NCI-H146 treated with DMSO at 0.1 percent for 48 hours (cell line): ENCODE data around the gene TANGO2.
A peak's percentile ranks its signal among the peaks of the same experiment; 100 is the strongest.
"Not testable (repeated sequence)": the region's sequence is repeated elsewhere in the genome, so short reads cannot be mapped to it uniquely, and the experiment has no call there.

ENCODE experiments used
- DNase-seq: peaks from one replicate; lab custom pipeline; 2025; ENCODE audit not compliant: unreplicated experiment; lab: John Stamatoyannopoulos, UW

Gene TANGO2

DNA sequence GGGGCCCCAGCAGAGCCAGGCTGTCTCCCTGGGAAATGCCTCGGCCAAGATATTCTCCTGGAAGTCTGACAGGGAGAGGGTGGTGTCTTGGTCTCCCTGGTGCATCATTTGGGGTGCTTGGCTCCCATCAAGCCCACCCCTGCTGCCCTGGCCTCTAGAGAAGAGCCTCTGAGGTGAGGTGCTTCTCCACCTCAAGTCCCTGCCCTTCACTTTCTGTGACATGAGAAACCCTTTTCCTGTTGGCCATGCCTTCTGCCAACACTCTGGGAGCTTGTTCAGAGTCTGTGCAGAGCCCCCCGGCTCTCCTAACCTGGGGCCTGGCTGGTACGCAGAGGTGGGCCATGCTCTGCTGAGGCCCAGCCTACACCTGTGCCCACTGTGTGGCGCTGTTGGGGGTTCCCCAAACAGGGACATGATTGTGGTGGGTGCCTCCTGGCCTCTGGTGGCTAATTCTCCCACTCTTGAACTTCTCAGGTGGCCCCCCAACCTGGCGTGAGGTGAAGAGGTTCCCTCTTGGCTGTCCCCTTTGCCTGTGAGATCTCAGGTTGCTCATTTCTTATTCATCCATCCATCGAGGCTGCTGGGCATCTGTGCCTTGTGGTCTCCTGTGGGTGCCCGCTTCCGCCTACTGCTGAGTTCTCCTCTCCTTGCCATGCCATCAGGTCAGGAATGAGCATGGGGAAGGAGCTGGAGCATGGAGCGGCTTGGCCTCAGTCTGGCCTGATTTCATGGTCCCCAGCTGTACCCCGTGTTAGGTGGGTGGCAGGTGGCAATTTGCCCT, 40.0 kb downstream of the TANGO2 start:
- DNase-seq = no peak

DNA sequence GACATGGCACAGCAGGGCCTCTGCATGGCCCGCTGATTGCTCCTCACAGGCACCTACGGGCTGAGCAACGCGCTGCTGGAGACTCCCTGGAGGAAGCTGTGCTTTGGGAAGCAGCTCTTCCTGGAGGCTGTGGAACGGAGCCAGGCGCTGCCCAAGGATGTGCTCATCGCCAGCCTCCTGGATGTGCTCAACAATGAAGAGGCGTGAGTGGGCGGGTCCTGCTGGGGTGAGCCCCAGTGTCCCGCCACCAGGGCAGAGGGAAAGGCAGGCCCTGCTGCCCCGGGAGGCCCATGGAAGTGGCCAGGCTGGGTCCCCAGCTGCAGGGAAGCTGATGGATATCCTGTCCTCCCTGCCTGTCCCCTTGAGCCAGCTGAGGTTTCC, 40.6 kb downstream of the TANGO2 start:
- DNase-seq = no peak

DNA sequence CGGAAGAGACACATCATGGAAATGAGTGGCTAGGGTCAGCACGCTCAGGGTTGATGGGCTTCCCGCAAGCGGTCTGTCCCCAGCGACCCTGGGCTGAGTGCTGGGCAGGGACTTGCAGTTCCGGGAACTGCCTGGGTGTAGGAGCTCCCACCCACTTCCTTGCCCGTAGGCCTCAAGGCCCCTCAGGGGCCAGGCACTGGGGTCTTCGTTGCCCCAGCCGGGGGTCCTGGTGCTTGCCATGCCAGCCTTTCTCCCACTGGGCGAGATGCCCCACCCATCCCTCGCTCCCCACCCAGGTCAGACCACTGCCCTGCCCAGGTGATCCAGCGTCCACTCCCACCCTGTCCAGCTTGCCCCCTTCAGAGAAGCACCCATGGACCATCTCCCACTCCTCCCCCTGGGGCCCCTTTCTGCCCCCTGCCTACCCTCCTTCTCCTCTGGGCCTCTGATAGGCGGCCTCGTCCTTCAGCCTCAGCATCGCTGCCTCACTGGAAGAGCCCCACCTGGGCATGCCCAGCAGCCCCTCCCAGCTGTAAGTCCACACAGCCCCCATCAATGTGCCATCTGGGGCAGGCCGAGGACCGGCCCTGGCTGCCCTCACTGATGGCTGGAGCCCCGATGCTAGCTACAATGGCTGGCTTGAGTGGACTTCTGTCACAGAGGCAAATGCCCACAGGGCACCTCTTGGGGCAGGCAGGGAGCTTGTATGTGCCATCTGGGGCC, 41.3 kb downstream of the TANGO2 start:
- DNase-seq = no peak

DNA sequence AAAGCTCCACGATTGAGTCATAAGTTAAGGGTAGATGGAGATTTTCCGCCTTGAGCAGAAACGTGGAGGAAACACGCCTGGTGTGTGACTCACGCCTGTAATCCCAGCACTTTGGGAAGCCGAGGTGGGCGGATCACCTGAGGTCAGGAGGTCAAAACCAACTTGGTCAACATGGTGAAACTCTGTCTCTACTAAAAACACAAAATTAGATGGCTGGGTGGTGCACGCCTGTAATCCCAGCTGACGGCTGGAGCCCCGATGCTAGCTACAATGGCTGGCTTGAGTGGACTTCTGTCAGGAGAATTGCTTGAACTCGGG, 41.8 kb downstream of the TANGO2 start:
- no peak for DNase-seq

DNA sequence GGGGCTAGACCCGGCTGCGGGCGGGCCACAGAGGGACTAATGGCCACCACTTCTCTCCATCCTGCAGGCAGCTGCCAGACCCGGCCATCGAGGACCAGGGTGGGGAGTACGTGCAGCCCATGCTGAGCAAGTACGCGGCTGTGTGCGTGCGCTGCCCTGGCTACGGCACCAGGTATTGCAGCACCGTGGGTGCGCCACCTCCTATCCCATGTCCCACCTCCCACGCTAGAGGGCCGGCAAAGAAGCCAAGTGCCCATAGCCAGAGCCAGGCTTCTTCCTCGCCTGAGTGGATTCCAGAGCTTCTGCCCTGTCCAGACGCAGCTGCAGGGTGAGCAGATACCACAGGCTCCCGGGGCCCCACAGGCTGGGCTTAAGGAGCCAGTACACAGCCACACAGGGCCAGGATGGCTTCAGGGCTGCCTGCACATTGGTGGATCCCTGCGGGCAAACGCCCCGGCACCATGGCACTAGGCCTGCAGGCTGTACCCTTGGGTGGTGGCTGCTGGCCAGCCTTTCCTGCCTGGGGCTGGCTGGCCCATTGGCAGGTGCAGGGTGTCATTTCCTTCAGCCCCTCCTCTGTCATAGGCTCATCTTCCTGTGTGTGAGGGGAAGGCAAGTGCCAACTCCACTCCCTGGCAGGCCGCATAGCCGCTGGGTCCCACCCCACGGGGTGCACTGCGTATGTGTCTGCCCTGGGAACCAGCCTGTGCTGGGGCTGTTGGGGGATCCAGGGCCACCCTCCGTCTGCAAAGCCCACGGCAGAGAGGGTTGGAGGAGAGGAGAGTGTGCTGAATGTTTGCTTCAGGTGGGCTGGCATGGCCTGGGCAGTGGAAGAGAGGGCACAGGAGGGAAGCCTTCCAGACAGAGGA, 42.6 kb downstream of the TANGO2 start:
- no peak for DNase-seq

DNA sequence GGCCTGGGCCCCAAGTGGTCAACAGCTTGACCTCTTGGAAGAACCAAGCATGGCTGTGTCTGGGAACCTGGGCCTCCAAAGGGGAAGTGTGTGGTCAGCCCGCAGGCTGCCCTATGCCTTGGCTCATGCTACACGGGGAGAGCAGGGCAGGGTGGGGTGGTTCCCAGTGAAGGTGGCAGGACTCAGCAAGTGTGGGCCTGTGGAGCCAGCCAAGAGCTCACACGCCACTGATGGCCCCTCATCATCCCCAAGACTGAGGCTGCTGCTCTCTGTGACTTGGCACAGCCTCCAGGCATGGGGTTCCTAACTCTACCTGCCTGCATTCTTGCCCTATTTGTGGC, 43.2 kb downstream of the TANGO2 start:
- no peak for DNase-seq

DNA sequence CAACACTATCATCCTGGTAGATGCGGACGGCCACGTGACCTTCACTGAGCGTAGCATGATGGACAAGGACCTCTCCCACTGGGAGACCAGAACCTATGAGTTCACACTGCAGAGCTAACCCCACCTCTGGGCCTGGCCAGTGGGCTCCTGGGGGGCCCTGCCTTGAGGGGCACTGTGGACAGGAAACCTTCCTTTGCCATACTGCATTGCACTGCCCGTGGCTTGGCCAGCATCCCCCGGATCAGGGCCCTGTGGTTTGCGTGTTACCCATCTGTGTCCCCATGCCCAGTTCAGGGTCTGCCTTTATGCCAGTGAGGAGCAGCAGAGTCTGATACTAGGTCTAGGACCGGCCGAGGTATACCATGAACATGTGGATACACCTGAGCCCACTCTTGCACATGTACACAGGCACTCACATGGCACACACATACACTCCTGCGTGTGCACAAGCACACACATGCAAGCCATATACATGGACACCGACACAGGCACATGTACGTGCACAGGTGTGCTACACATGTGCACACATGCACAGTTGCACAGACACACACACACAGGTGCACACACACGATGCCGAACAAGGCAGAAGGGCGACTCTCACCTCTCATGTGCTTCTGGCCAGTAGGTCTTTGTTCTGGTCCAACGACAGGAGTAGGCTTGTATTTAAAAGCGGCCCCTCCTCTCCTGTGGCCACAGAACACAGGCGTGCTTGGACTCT, 43.8 kb downstream of the TANGO2 start:
- no peak for DNase-seq

DNA sequence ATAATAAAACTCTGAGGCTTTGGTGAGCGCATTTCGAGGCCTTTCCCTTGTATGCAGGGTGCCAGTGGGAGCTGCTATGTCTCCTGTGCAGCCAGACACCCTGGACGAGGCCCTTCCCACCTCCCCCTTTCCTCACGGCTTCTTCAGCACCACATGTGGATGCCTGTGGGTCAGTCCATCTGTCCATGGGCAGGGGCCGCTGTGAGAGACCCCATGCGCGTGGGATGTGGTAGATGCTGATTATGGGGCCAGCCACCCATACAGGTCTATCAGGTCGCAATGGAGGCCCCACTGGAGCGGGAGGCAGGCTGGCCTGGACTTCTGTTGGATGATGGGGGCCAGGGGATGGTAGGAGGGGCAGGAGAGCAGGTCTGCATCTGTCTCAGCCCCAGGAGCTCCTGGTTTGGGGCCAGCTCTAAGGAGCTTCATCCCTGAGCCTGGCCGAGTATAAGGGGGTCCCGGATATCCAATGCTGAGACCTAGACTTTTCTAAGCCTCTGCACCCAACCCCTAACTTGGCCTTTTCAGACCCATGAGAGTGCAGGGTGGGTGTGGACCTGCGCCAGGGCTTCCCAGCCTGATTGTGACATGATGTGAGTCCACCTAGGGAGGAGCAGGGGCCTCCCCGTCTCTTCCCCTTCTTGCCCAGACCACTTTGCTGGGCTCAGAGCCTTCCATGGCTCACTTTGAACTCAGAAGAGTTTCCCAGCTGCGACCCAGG, 45.1 kb downstream of the TANGO2 start:
- DNase-seq = no peak

DNA sequence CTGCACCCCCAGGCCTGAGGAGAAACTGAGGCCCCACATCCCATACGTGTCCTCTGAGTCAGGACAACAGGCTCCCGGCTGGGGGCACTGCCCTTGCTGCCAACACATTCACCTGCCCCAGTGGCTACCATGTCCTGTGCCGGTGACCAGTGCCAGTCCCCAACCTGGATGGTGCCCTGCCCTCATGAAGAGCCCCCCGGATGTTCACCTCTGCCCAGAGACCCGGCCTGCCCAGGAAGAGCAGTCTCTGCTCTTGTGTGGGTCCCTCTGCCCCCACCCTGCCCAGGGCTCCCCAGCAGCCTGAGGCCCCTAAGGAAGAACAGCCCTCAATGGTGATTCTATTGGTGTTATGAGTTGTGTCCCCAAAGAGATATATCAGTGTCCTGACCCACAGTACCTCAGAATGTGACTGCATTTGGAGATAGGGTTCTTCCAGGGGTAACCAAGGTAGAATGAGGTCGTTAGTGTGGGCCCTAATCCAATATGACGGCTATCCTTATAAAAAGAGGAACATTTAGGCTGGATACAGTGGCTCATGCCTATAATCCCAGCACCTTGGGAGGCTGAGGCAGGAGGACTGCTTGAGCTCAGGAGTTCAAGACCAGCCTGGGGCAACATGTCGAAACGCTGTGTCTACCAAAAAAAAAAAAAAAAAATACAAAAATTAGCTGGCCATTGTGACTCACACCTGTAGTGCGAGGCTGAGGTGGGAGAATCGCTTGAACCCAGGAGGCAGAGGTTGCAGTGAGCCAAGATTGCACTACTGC, 45.9 kb downstream of the TANGO2 start:
- DNase-seq = no peak

DNA sequence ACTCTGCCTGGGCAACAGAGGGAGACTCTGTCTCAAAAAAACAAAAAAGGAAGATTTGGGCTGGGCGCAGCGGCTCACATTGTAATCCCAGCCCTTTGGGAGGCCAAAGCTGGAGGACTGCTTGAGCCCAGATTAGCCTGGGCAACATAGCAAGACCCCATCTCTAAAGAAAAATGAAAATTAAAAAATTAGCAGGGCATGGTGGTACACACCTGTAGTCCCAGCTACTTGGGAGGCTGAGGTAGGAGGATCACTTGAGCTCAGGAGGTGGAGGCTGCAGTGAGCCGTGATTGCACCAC, 46.4 kb downstream of the TANGO2 start:
- DNase-seq = not testable (repeated sequence)

DNA sequence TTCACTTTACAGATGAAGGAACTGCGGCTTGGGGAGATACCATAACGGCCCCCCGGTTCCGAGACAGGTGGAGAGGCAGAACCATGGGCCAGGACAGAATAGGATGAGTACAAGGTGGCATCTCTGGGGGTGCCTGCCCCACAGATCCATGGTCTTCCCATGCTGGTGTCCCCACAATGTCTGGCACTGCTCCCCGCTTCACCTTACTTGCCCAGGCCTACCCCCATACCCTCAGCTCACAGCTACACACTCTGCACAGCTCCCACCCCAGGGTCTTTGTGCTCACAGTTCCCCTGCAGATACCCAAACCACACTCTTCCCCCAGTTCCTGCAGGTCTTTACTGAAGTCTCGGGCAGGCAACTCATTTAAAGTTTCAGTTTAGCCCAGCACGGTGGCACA, 47.7 kb downstream of the TANGO2 start:
- no peak for DNase-seq

DNA sequence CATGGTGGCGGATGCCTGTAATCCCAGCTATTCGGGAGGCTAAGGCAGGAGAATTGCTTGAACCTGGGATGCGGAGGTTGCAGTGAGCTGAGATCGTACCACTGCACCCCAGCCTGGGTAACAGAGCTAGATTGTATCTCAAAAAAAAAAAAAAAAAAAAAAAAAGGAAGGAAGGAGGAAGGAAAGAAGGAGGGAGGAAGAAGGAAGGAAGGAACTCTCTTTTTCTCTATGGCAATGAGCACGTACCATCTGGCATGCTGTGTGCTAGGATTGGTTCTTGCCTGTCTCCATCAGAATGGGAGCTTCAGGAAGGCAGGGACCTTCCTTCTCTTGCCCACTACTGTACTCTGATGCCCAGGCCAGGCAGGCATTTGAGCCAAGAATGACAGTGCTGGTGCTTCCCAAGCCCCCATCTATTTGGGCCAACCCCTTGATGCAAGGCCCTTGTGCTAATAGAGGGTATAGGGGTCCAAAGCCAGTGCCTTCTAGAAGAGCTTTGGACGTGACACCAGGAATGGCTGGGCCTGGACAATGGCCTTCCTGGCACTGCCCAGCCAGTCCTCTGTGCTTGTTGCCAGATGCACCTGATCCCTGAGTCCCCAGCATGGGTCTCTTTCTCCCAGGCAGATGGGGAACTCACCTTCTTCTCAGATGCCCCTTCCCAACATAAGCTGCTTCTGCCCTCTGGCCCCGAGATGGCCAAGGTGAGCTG, 48.6 kb downstream of the TANGO2 start:
- no peak for DNase-seq

DNA sequence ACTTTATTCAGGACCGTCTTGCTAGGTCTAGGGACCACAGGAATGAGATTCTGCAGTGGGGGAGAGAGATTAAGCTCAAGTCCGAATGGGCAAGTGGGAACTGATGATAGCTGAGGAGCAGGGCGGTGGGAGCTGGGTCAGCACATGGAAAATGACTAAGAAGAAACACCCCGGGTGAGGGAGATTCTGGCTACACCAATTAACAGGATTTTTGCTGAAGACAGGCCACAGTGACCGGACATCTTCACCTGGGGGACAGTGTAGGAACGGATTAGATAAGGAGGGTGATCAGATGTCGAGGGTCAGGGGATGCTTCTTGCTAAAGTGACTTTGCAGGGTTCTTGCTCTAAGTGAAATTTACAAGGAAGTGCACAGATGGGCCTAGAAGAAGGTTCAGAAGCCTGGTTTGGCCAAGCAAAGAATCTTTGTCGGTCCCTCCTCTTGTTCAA, 50.6 kb downstream of the TANGO2 start:
- no peak for DNase-seq

DNA sequence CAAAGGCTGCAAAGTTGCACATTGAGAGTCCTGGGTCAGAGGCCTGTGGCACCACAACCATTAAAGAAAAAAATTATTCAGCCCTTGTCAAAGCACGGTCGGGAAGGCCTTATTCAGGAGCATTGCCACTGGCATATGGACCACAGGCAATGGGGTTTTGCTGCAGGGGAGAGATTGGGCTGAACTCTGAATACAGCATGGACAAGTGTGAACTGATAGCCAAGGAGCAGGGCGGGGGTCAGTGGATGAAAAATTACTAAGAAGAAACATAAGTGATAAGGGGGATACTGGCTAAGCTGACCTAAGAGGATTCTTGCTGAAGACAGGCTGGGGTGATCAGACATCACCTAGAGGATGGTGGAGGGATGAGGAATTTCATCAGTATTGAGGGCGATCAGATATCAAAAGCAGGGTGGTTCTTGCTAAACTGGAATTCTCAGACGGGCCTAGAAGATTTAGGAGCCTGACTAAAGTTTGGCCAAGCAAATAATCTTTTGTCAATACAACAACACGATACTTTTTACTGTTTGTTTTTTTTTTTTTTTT, 55.8 kb downstream of the TANGO2 start:
- no peak for DNase-seq

DNA sequence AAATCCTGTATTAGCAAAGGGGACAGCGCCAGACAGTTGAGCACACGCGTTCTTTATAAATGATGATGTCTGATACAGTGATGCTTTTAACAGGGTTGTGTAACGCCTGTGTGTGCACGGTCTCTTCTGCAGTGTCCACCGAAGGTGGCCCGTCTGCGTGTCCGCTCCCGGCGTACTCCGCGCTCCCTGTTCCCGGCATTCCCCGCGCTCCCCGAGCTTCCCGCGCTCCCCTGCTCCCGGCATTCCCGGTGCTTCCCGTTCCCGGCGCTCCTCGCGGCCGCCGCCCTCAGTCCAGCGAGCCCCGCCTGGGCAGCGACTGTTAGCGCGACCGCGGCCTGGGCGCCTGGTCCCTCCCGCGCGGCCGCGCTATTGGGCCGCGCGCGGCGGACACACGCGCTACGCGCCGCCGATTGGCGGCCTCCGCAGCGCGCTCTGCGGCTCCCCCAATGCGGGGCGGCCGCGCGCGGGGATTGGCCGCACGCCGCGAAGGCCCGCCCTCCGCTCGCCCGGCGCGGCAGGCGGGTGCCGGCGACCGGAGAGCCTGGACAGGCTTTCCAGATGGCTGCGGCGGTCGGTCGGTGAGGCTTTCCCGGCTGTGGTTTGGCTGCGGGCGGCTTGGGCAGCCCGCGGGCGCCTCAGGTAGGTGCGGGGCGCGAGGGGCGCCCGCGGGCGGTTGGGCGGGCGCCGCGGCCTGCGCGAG, 59.0 kb downstream of the TANGO2 start, which contains the start of gene DGCR8:
Gene DGCR8, plus strand, starts transcription at position 497 of the 700 bp plus-strand sequence. CDS start 5,723 bp downstream, outside the sequence.
- DNase-seq = peak; percentile 85

DNA sequence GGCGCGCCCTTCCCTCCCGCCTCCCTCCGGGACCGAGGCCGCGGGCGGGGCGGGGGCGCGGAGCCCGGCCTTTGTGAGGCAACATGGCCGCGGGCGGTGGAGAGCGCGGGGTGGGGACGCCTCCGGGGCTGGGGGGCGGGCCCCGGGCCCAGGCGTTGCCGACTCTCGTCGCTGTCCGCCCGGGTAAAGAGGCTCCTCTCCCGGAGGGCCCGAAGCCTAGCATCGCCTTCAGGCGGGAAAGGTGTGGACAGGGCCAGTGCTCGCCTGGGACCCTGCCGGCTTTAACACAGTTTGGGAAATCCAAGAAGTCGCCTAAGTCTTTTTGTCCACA, 59.5 kb downstream of the TANGO2 start:
- no peak for DNase-seq

DNA sequence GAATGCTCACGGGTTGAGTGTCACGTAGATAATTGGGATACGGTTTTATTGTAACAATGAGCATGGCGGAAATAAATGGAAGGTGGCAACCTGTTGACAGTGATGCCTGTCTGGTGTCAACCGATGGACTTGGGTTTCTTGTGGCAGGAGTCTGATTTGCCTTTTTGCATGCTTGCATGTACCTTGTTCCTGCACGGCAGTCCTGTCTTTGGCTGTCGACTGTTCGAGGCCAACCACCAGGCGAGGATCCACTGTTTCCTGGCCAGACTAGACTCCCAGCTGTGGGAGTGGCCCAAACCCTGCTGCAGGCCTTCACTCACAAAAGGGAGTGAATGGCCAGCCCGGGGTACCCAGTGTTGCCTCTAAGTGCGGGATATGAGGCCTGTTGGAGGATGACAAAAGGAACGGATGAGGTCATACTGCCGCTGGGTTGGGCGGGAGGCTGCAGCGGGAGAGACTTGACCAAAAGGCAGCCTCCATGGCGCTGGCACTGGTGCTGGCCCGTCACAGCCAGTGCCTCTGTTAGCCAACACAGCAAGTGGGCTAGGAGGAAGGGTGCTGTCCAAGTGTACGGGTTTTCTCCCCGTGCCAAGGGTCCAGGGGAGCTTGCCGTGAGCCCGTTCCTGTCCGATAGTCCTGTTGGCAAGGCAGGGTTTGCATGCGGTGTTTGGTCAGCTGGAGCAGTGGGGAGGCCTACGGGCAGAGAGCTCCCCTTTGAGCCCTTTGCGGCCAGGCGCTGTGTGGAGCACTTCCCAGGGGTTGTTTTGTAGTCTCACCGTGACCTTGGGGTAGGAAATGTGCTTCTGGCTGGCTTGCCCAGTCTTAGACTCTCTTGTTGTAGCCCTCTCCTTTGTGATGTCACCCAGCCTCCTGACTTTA, 60.1 kb downstream of the TANGO2 start:
- DNase-seq = peak; percentile 11
